Measurements from ENCODE around the gene TTLL8.

The TTLL8 gene

GRCh38 chr22:50082961-50083461 lies 24.9 kb upstream of the TTLL8 start:
- DNase-seq, result no peak

GRCh38 chr22:50082197-50082715 lies 24.2 kb upstream of the TTLL8 start:
- no peak for DNase-seq

GRCh38 chr22:50081426-50082196 lies 23.5 kb upstream of the TTLL8 start:
- no peak for DNase-seq

- no peak for DNase-seq
Observed at GRCh38 chr22:50080077-50080465, 22.0 kb upstream of the TTLL8 start.

GRCh38 chr22:50078761-50079160 lies 20.7 kb upstream of the TTLL8 start:
- DNase-seq, result no peak

GRCh38 chr22:50078246-50078645 lies 20.1 kb upstream of the TTLL8 start:
- no peak for DNase-seq

GRCh38 chr22:50076646-50077535 lies 18.8 kb upstream of the TTLL8 start:
- no peak for DNase-seq

GRCh38 chr22:50074551-50075530 lies 16.7 kb upstream of the TTLL8 start:
- no peak for DNase-seq

GRCh38 chr22:50074056-50074455 lies 16.0 kb upstream of the TTLL8 start:
- no peak for DNase-seq

GRCh38 chr22:50072714-50073538 lies 14.8 kb upstream of the TTLL8 start:
- DNase-seq, result no peak

GRCh38 chr22:50072167-50072555 lies 14.1 kb upstream of the TTLL8 start:
- no peak for DNase-seq

- no peak for DNase-seq
Observed at GRCh38 chr22:50071432-50072166, 13.5 kb upstream of the TTLL8 start.

- no peak for DNase-seq
Observed at GRCh38 chr22:50070366-50070765, 12.3 kb upstream of the TTLL8 start.

GRCh38 chr22:50068096-50068495 lies 10.0 kb upstream of the TTLL8 start:
- no peak for DNase-seq

GRCh38 chr22:50067244-50067643 lies 9.1 kb upstream of the TTLL8 start:
- DNase-seq, result no peak

GRCh38 chr22:50064453-50064852 lies 6.4 kb upstream of the TTLL8 start:
- no peak for DNase-seq

- DNase-seq, result no peak
Observed at GRCh38 chr22:50063589-50064393, 5.7 kb upstream of the TTLL8 start.

- DNase-seq, result no peak
Observed at GRCh38 chr22:50062509-50063135, 4.5 kb upstream of the TTLL8 start.

- no peak for DNase-seq
Observed at GRCh38 chr22:50061824-50062355, 3.8 kb upstream of the TTLL8 start.
